T-helper 9 cell (primary cell): ENCODE results near the gene SH3TC1.

Source experiments
- DNase-seq: peaks from one replicate; pipeline ENCODE4 v3.0.0-alpha.2; 2020

SH3TC1 gene

DNA sequence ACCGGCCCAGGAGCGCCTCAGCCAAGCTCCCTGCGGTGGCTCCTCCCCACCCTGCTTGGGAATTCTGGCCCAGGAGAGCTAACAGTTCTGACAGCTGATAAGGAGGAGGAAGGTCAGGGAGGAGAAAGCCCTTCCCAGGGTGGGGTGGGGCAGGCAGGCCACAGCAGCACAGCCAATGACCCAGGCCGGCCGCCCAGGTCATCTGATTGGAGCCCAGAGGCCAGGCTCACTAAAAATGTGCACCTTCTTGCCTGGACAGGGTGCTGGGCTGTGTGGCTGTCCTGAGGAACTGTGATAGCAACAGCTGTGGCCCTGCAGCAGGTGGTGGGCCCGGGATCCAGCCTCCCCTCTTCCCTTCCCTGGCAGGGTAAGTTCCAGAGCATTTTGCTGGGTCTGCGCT is 17.2 kb upstream of the SH3TC1 start:
- DNase-seq, result no peak

- no peak for DNase-seq
Measured at GRCh38 chr4:8182294-8182693, 16.8 kb upstream of the SH3TC1 start.

DNA sequence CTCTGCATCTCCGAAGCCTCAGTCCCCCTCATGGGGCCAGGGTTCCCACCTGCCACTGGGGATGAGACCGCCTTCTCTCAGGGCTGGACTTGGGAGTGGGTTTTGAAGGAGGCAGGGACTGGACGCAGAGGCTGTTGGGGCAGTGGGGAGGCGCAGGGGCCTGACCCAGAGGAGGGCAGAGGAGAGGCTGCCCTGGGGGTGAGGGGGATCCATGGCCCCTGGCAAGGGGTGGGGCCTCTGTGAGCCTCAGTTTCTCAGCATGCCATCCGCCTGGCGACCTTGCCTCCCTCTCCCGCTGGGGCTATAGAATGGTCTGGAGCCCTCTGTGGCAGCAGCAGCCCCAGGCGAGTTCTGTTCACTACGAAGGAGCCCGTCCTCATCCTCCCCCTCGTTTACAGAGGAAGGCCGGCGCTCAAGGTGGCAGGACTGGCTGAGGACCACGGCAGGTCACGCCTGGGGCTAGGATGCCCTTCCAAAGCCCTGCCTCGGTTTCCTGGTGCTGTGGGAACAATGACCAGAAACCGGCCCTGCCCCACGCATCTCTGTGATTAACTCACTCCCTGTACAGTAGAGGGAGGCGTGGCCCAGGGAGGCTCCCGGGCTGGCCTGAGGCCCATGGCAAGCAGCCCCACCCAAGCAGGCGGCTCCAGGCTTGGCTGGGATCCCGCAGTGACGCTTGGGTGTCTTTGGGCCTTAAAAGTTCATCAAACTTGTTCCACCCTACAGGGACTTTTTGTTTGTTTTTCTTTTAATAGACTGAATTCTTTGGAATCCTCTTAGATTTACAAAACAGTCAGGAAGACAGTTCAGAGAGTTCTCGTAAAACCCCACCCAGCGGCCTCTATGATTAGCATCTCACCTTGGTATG is 16.0 kb upstream of the SH3TC1 start:
- no peak for DNase-seq

GRCh38 chr4:8184061-8184460 is 15.0 kb upstream of the SH3TC1 start:
- DNase-seq, result no peak

DNA sequence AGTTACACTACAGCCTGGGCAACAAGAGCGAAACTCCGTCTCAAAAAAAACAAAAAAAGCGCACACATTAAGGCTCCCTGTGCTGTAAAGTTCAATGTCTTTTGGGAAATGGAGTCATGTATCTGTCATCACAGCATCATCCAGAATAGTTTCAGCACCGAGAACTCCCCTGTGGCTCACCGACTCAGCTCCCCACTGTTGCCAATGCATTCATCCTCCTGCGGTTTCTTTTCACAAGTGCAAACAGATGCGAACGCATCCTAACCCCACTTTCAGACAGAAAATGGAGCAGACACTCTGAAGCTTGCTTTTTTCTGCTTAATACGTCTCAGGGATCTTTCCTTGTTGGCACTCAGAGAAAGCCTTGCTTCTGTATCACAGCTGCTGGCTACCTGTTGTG is 13.8 kb upstream of the SH3TC1 start:
- DNase-seq, result no peak

- DNase-seq, result no peak
Measured at GRCh38 chr4:8185930-8186329, 13.2 kb upstream of the SH3TC1 start.

GRCh38 chr4:8188085-8188484 is 11.0 kb upstream of the SH3TC1 start:
- no peak for DNase-seq

GRCh38 chr4:8188743-8189550 is 10.1 kb upstream of the SH3TC1 start:
- DNase-seq, result no peak

- no peak for DNase-seq
Measured at GRCh38 chr4:8189551-8190466, 9.3 kb upstream of the SH3TC1 start.

DNA sequence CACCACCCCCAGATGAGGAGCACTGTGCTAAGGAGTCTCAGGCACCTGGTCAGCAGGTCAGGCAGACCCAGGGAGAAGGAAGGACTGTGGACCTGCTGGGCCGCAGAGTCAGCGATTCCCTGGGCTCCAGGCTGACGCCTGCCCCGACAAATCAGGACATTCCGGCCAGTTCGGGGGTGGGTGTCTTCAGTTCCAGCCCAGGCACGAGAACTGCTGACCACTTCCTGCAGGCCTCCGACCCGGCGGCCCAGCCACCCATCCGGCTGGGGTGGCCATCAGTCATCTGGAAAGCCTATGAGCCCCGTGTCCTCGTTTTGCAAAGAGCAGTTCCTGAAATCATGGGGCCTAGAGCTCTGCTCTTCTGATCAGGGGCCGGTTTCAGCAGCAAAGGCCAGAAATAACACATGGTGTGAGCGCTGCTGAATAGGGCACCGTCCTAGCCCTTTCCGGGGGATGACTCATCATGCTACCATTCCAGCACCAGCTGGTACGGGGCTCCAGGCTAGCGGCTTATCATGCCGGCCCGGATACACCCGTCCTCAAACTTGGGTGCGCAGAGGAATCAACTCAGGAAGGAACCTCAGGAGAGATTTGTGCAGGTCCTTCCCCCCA is 7.8 kb upstream of the SH3TC1 start:
- no peak for DNase-seq

- DNase-seq, result no peak
Measured at GRCh38 chr4:8192748-8193738, 6.0 kb upstream of the SH3TC1 start.

GRCh38 chr4:8194306-8195242 is 4.5 kb upstream of the SH3TC1 start:
- DNase-seq, result no peak

GRCh38 chr4:8195431-8195830 is 3.7 kb upstream of the SH3TC1 start:
- no peak for DNase-seq

DNA sequence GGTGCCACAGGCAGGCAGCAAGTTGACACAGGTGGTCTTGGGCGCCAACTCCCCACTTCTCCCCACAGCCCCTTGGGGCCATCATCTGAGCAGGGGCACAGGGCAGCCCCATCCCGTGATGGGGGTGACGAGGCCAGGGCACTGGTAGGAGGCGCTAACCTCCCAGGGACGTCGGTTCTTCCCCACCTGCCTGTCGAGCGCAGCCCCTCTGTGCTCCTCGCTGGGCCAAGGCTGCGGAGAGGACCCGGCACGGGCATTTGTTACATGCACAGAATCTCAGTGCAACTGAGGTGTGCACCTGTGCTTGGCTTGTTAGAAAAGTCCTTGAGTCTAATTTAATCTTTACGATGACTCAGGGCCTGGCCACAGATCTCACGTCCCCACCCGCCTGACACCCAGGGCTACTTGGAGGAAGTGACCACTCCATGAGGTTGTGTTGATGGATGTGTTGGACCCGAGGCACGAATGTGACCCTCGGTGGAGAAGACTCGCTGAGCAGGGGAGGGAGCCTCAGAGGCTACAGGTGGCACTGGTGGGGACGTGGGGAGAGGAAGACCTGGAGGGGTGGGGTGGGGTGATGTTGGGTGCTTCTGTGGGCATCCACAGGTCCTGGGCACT is 3.1 kb upstream of the SH3TC1 start:
- DNase-seq, result no peak

GRCh38 chr4:8197521-8197920 is 1.6 kb upstream of the SH3TC1 start:
- no peak for DNase-seq

DNA sequence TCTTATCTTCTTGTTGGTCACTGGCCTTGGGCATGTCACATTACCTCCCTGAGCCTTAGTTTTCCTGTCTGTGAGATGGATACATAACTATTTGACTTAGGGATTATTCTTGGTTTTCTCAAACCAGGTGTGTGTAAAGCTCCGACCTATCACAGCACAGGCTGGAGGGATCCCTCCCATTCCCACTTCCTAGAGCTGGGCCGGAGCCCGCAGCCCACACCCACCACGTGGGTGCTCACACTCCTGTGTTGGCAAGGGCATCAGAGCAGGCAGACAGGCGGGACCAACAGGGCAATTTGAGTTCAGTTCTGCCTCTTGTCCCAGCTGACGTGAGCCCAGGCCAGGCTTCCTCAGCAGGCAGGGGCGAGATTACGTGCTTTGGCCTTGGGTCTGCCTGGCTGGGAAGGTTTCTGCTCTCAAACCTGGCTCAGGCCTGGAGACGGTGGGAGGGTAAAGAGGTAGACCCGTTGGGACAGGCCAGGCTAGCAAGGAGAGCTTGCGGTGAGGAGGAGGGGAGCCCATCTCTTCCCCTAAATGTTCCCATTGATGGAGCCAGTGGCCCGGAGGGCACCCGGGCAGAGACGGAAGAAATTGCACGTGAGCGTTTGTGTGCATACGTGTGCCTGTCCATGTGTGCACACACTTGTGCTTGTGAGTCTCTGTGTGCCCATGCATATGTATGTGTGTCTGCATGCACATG is 734 bp upstream of the SH3TC1 start:
- no peak for DNase-seq

GRCh38 chr4:8199594-8200301 is 658 bp downstream of the SH3TC1 start:
- DNase-seq, result no peak

- peak; percentile 22 for DNase-seq
Measured at GRCh38 chr4:8200302-8200975, 1.3 kb downstream of the SH3TC1 start.
